MM.1S (cell line): ENCODE results near the gene CUEDC2.

Experiments
- DNase-seq: peaks from one replicate; pipeline ENCODE4 v3.0.0-alpha.2; 2015
- H2AFZ ChIP-seq: fragments of 300-600 bp; sonication (generic); 2 replicates; pipeline ENCODE4 v1.6.0; 2016; ENCODE audit warnings: antibody characterized with exemption, low read length
- H3F3A ChIP-seq: fragments of 300-600 bp; sonication (generic); 2 replicates; pipeline ENCODE4 v1.6.1; 2016; ENCODE audit warnings: mild to moderate bottlenecking, antibody characterized with exemption, low read length, moderate library complexity, mixed read lengths; ENCODE audit not compliant: insufficient read depth
- H3K27ac ChIP-seq: fragments of 300-600 bp; sonication (generic); 2 replicates; pipeline ENCODE4 v1.5.1; 2016; ENCODE audit warnings: mild to moderate bottlenecking, low read length
- H3K27me3 ChIP-seq: fragments of 300-600 bp; sonication (generic); replicated peaks from 2 replicates; pipeline ENCODE4 v1.6.0; 2016; ENCODE audit warnings: low read length; ENCODE audit not compliant: insufficient read depth
- H3K36me3 ChIP-seq: fragments of 300-600 bp; sonication (generic); replicated peaks from 2 replicates; pipeline ENCODE4 v1.6.1; 2016; ENCODE audit warnings: mild to moderate bottlenecking, low read length, mixed read lengths; ENCODE audit not compliant: insufficient read depth
- H3K4me1 ChIP-seq: fragments of 300-600 bp; sonication (generic); 2 replicates; pipeline ENCODE4 v1.6.1; 2016; ENCODE audit warnings: low read length, mixed read lengths
- H3K4me2 ChIP-seq: fragments of 300-600 bp; sonication (generic); 2 replicates; pipeline ENCODE4 v1.6.0; 2016; ENCODE audit warnings: low read depth, low read length
- H3K4me3 ChIP-seq: fragments of 300-600 bp; sonication (generic); 2 replicates; pipeline ENCODE4 v1.5.1; 2016; ENCODE audit warnings: low read length, mixed read lengths
- H3K79me2 ChIP-seq: fragments of 300-600 bp; sonication (generic); 2 replicates; pipeline ENCODE4 v1.6.1; 2016; ENCODE audit warnings: mixed run types, low read length, mixed read lengths
- H3K9ac ChIP-seq: fragments of 300-600 bp; sonication (generic); 2 replicates; pipeline ENCODE4 v1.6.1; 2016; ENCODE audit warnings: low read length, mixed read lengths
- H3K9me2 ChIP-seq: fragments of 300-600 bp; sonication (generic); replicated peaks from 2 replicates; pipeline ENCODE4 v1.6.1; 2016; ENCODE audit warnings: mild to moderate bottlenecking, low read length, mixed read lengths; ENCODE audit not compliant: insufficient read depth
- H3K9me3 ChIP-seq: fragments of 300-600 bp; sonication (generic); replicated peaks from 2 replicates; pipeline ENCODE4 v1.6.1; 2016; ENCODE audit warnings: mild to moderate bottlenecking, low read length, mixed read lengths; ENCODE audit not compliant: insufficient read depth
- H4K20me1 ChIP-seq: fragments of 300-600 bp; sonication (generic); 2 replicates; pipeline ENCODE4 v1.6.1; 2016; ENCODE audit warnings: mild to moderate bottlenecking, low read length, moderate library complexity, mixed read lengths; ENCODE audit not compliant: insufficient read depth
- EZH2 ChIP-seq: fragments of 300-600 bp; sonication (generic); optimal IDR thresholded peaks from 2 replicates; pipeline ENCODE3; 2017; ENCODE audit warnings: low read depth, mild to moderate bottlenecking, antibody characterized with exemption, low read length, mixed read lengths
- EZH2phosphoT487 ChIP-seq: fragments of 300-600 bp; sonication (generic); IDR thresholded peaks from 2 replicates; pipeline ENCODE4 v1.6.1; 2018; ENCODE audit warnings: antibody characterized with exemption, low read length
- TF ChIP-seq, protein P1 (sequence below): fragments of 300-600 bp; sonication (generic); IDR thresholded peaks from 2 replicates; pipeline ENCODE4 v1.5.1; 2016; ENCODE audit warnings: antibody characterized with exemption, low read length, mixed read lengths

Gene CUEDC2

DNA sequence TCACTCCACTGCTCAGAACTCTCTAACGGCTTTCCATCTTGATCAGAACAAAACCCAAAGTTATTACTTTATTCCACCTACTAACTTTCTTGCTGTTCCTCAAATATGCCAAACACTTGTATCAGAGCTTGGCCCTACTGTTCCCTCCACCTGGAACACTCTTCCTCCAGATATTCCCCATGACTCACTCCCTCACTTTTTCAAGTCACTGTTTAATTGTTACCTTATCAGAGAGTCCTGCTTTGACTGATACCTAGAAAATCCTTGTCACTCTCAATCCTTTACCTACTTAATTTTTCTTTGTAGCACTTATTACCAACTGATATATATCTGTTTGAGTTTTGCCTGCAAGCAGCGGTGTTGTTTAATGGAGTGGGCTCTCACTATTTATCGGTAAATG, 42.5 kb downstream of the CUEDC2 start:
- H3K4me1 ChIP-seq, result no peaks in the 10 kb centered on the region
- H3K4me3 ChIP-seq, result no peak overlapping the region
- no peak overlapping the region for H3K9ac ChIP-seq
- no peak for DNase-seq
- H3K79me2 ChIP-seq, result peaks cover 3% of the 10 kb centered on the region; the same call in 1 of the 2 replicates
- H3K9me3 ChIP-seq, result no peaks in the 10 kb centered on the region
- no peak overlapping the region for H3K27ac ChIP-seq
- H3K9me2 ChIP-seq, result no peaks in the 10 kb centered on the region
- H3F3A ChIP-seq, result peaks cover 11% of the 10 kb centered on the region
- no peak for TF ChIP-seq EZH2phosphoT487
- no peaks in the 10 kb centered on the region for H3K27me3 ChIP-seq
- H2AFZ ChIP-seq, result no peak overlapping the region
- no peaks in the 10 kb centered on the region for H3K36me3 ChIP-seq
- no peaks in the 10 kb centered on the region for H4K20me1 ChIP-seq
- H3K4me2 ChIP-seq, result no peak overlapping the region

DNA sequence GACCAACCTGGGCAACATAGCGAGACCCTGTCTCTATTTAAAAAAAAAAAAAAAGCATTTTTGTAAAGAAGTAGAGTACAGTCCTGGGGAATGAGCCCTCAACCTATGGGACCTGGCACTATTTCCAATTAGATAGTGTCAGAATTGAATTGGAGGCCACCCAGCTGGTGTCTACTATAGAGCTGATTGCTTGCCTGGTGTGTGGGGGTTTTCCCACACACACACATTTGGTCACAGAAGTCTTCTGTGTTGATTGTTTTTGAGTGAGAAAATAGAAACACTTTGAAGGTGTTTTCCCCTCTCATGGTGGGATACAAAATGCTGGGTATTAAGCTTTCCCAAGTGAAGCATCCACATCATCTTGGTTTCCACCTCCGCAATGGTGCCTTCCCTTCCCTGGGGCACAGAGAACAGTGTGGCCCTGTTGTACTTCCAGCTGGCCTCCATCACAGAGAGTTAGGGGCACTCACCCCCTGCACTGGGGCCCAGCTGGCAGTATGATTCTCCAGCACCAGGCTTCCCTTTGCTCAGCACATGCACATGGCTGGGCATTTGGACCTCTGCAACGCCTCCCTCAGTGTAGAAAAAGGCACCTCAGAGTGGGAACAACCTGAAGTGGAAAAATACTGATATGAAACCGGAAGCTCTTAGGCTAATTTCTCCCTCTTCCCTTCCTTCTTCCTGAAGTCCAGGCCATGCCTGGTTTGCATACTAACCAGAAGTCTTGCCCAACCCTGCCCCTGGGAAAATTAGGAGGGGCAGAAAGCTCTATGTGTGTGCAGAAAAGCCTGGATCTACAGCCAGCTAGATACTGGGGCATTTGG, 47.6 kb downstream of the CUEDC2 start:
- H2AFZ ChIP-seq, result no peak overlapping the region
- no peaks in the 10 kb centered on the region for H4K20me1 ChIP-seq
- no peaks in the 10 kb centered on the region for H3K4me1 ChIP-seq
- no peaks in the 10 kb centered on the region for H3K79me2 ChIP-seq
- H3K27ac ChIP-seq, result no peak overlapping the region
- H3K36me3 ChIP-seq, result no peaks in the 10 kb centered on the region
- no peaks in the 10 kb centered on the region for H3F3A ChIP-seq
- DNase-seq, result no peak
- H3K9me2 ChIP-seq, result no peaks in the 10 kb centered on the region
- TF ChIP-seq EZH2, result no peak
- TF ChIP-seq EZH2phosphoT487, result no peak
- TF ChIP-seq, protein P1, sequence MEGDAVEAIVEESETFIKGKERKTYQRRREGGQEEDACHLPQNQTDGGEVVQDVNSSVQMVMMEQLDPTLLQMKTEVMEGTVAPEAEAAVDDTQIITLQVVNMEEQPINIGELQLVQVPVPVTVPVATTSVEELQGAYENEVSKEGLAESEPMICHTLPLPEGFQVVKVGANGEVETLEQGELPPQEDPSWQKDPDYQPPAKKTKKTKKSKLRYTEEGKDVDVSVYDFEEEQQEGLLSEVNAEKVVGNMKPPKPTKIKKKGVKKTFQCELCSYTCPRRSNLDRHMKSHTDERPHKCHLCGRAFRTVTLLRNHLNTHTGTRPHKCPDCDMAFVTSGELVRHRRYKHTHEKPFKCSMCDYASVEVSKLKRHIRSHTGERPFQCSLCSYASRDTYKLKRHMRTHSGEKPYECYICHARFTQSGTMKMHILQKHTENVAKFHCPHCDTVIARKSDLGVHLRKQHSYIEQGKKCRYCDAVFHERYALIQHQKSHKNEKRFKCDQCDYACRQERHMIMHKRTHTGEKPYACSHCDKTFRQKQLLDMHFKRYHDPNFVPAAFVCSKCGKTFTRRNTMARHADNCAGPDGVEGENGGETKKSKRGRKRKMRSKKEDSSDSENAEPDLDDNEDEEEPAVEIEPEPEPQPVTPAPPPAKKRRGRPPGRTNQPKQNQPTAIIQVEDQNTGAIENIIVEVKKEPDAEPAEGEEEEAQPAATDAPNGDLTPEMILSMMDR, result no peak
- H3K9ac ChIP-seq, result no peak overlapping the region
- no peak overlapping the region for H3K4me3 ChIP-seq
- H3K4me2 ChIP-seq, result no peak overlapping the region
- H3K27me3 ChIP-seq, result no peaks in the 10 kb centered on the region
- H3K9me3 ChIP-seq, result no peaks in the 10 kb centered on the region

DNA sequence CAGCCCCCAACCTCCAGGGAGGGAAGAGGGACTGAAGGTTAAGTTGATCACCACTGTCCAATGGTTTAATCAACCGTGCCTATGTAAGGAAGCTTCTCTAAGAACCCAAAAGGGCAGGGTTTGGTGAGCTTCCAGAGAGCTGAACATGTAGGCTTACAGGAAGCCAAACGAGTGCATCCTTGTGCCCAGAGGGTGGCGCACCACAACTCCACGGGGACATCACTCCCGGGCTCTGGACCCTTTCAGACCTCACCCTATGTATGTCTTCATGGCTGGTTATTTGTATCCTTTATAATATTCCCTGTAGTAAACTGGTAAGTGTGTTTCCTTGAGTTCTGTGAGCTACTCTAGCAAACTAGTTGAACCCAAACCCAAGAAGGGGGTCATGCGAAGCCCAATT, 48.3 kb downstream of the CUEDC2 start:
- no peak overlapping the region for H3K27ac ChIP-seq
- TF ChIP-seq, protein P1, result 0 out of 2 replicates have a peak, but pooled peaks have one; percentile 7
- TF ChIP-seq EZH2, result no peak
- H3K9ac ChIP-seq, result no peak overlapping the region
- no peak for DNase-seq
- H3K4me1 ChIP-seq, result no peaks in the 10 kb centered on the region
- no peak overlapping the region for H3K4me3 ChIP-seq
- H3F3A ChIP-seq, result no peaks in the 10 kb centered on the region
- H3K79me2 ChIP-seq, result no peaks in the 10 kb centered on the region
- H4K20me1 ChIP-seq, result no peaks in the 10 kb centered on the region
- H3K36me3 ChIP-seq, result no peaks in the 10 kb centered on the region
- no peak overlapping the region for H3K4me2 ChIP-seq
- no peaks in the 10 kb centered on the region for H3K27me3 ChIP-seq
- no peaks in the 10 kb centered on the region for H3K9me2 ChIP-seq
- H2AFZ ChIP-seq, result no peak overlapping the region
- no peaks in the 10 kb centered on the region for H3K9me3 ChIP-seq

DNA sequence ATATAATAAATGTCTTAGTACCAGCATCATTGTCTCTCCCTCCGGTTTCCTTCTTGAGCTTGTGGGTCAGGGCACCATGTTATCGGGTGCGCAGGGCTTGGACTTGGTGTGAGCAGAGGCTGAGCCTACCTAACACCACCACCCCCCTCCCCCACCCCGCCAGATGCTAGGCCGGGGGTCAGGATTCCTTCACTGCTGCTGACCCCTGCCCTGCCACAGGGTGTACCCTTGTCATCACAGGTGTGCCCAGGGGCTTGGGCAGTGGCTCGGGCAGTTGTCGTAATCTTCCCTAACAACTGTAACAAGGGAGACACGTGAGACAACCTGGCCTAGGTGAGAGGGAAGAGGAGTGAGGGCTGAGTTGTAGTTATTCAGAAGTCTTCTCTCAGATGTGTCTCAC, 49.5 kb downstream of the CUEDC2 start:
- H3K4me1 ChIP-seq, result no peaks in the 10 kb centered on the region
- H3K27ac ChIP-seq, result no peak overlapping the region
- no peaks in the 10 kb centered on the region for H3K9me2 ChIP-seq
- TF ChIP-seq, protein P1, result no peak
- TF ChIP-seq EZH2phosphoT487 (no peak), EZH2 (no peak)
- H3K4me2 ChIP-seq, result no peak overlapping the region
- no peak overlapping the region for H3K4me3 ChIP-seq
- H3K79me2 ChIP-seq, result no peaks in the 10 kb centered on the region
- H3K9me3 ChIP-seq, result no peaks in the 10 kb centered on the region
- H3K27me3 ChIP-seq, result no peaks in the 10 kb centered on the region
- no peaks in the 10 kb centered on the region for H4K20me1 ChIP-seq
- H3F3A ChIP-seq, result no peaks in the 10 kb centered on the region
- DNase-seq, result no peak
- no peak overlapping the region for H3K9ac ChIP-seq
- no peaks in the 10 kb centered on the region for H3K36me3 ChIP-seq
- no peak overlapping the region for H2AFZ ChIP-seq
